Measurements from ENCODE around the gene ZWILCH.

Gene ZWILCH

GRCh38 chr15:66593219-66593780 is 88.2 kb downstream of the ZWILCH start:
- Histone ChIP-seq H3K27me3 (peaks cover 0 to 7% of the 10 kb centered on the region in 2 donors), H3K36me3 (no peaks in the 10 kb centered on the region), H3K4me3 (no peak overlapping the region), H3K4me1 (no peaks in the 10 kb centered on the region), H3K27ac (no peak overlapping the region), H3K9me3 (no peaks in the 10 kb centered on the region)
- intact Hi-C loops (cut with DNase I; ENCODE audit: low total_unique reads) = no loop called here
- TF ChIP-seq, protein P1, sequence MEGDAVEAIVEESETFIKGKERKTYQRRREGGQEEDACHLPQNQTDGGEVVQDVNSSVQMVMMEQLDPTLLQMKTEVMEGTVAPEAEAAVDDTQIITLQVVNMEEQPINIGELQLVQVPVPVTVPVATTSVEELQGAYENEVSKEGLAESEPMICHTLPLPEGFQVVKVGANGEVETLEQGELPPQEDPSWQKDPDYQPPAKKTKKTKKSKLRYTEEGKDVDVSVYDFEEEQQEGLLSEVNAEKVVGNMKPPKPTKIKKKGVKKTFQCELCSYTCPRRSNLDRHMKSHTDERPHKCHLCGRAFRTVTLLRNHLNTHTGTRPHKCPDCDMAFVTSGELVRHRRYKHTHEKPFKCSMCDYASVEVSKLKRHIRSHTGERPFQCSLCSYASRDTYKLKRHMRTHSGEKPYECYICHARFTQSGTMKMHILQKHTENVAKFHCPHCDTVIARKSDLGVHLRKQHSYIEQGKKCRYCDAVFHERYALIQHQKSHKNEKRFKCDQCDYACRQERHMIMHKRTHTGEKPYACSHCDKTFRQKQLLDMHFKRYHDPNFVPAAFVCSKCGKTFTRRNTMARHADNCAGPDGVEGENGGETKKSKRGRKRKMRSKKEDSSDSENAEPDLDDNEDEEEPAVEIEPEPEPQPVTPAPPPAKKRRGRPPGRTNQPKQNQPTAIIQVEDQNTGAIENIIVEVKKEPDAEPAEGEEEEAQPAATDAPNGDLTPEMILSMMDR (IDR thresholded peaks at IDR 0.05) = no peak
- DNase-seq = no peak

DNA sequence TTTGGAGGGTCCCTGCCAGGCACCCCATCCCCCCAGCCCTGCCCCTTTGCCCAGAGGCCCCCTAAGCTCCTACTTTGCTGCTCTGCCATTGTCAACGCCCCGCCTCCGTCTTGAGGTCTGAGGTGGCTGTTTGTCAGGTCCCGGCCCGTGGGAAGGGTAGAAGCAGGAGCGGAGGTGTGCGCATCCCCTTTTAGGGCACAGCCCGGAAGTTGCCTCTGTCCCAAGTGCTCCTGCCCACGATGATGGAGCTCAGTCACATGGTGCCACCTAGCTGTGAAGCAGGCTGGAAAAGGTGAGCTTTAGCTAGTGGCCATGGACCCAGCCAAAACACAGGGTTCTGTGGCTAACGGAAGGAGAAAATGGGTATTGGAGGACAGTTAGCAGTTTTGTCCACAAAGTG is 89.2 kb downstream of the ZWILCH start:
- no peak for DNase-seq
- Histone ChIP-seq H3K36me3 (no peaks in the 10 kb centered on the region), H3K9me3 (no peaks in the 10 kb centered on the region), H3K27me3 (no peaks in the 10 kb centered on the region), H3K27ac (no peak overlapping the region), H3K4me3 (no peak overlapping the region), H3K4me1 (no peaks in the 10 kb centered on the region)
- intact Hi-C loops (cut with DNase I; ENCODE audit: low total_unique reads) = no loop called here
- TF ChIP-seq, protein P1 (IDR thresholded peaks at IDR 0.05) = no peak

DNA sequence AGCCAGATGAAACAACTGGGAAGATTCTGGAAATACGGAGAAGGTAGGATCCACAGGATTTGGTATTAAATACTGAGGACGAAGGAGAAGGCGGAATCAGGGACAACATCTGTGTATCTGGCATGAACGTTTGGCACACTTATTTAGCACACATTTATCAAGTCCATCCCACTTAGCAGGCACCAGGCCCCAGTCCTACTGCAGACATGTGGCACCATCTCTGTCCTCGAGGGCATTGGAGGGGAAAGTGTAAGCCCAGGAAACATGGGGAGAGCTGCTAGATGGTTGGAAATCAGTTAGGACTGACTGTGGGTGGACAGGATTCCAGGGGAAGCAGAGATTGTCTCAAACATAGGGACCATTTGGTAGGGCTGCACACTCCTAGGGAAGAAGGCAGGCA is 89.7 kb downstream of the ZWILCH start:
- intact Hi-C loops (cut with DNase I; ENCODE audit: low total_unique reads) = no loop called here
- no peaks in the 10 kb centered on the region for H3K4me1 ChIP-seq
- no peak overlapping the region for H3K4me3 ChIP-seq
- DNase-seq = no peak
- no peaks in the 10 kb centered on the region for H3K36me3 ChIP-seq
- H3K27me3 ChIP-seq = no peaks in the 10 kb centered on the region
- TF ChIP-seq, protein P1 (IDR thresholded peaks at IDR 0.05) = no peak
- H3K9me3 ChIP-seq = no peaks in the 10 kb centered on the region
- H3K27ac ChIP-seq = no peak overlapping the region

DNA sequence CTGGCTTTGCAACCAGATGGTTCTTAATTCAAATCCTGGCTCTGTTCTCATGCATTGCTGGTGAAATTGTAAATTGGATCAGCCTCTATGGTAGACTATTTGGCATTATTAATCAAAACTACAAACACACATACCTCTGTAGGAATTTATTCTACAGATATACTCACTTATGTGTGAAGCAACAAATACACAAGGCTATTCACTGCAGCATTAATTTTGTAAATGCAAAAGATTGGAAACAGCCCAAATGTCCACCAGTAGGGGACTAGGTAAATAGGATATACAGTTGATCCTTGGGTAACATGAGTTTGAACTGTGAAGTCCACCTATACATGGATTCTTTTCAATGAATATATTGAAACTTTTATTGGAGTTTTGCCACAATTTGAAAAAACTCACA is 90.2 kb downstream of the ZWILCH start:
- Histone ChIP-seq H3K36me3 (no peaks in the 10 kb centered on the region), H3K9me3 (no peaks in the 10 kb centered on the region), H3K27me3 (no peaks in the 10 kb centered on the region), H3K27ac (no peak overlapping the region), H3K4me3 (no peak overlapping the region), H3K4me1 (no peaks in the 10 kb centered on the region)
- TF ChIP-seq, protein P1 (IDR thresholded peaks at IDR 0.05) = no peak
- no peak for DNase-seq
- intact Hi-C loops (cut with DNase I; ENCODE audit: low total_unique reads) = no loop called here

DNA sequence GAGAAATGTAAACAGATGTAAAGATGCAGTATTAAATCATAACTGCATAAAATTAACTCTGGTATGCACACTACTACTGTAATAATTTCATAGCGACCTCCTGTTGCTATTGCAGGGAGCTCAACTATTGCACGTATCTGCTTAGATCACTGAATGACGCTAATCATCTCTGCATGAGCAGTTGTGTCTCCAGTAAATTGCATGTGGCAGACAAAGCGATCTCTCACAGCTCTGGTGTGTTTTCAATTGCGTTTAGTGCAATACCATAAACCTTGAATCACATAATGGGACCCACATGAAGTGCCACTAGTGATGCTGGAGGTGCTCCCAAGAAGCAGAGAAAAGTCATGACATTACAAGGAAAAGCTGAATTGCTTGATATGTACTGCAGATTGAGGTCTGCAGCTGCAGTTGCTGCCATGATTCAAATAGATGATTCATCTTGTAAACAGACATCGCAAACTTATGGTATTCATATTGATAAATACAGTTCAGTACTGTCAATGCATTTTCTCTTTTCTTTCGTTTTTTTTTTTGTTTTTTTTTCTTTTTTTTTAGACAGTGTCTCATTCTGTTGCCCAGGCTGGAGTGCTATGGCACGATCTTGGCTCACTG is 90.9 kb downstream of the ZWILCH start:
- intact Hi-C loops (cut with DNase I; ENCODE audit: low total_unique reads) = no loop called here
- TF ChIP-seq, protein P1 (IDR thresholded peaks at IDR 0.05) = no peak
- Histone ChIP-seq H3K36me3 (no peaks in the 10 kb centered on the region), H3K4me3 (no peak overlapping the region), H3K27me3 (no peaks in the 10 kb centered on the region), H3K9me3 (no peaks in the 10 kb centered on the region), H3K27ac (no peak overlapping the region), H3K4me1 (no peaks in the 10 kb centered on the region)
- no peak for DNase-seq

All from tibial artery (tissue), 4 donors.